ENCODE results near the gene TK1.

The TK1 gene

GRCh38 chr17:78226055-78226758 is 39.4 kb upstream of the TK1 start:
- Mint-ChIP-seq H3K4me3 (no peak overlapping the region), H3K4me1 (ENCODE audit: low read depth) (peaks cover 6% of the 10 kb centered on the region), H3K36me3 (ENCODE audit: low read depth) (peaks cover 21% of the 10 kb centered on the region), H3K27me3 (ENCODE audit: low read depth) (peaks cover 27% of the 10 kb centered on the region), H3K9me3 (no peaks in the 10 kb centered on the region), H3K27ac (no peak overlapping the region)

DNA sequence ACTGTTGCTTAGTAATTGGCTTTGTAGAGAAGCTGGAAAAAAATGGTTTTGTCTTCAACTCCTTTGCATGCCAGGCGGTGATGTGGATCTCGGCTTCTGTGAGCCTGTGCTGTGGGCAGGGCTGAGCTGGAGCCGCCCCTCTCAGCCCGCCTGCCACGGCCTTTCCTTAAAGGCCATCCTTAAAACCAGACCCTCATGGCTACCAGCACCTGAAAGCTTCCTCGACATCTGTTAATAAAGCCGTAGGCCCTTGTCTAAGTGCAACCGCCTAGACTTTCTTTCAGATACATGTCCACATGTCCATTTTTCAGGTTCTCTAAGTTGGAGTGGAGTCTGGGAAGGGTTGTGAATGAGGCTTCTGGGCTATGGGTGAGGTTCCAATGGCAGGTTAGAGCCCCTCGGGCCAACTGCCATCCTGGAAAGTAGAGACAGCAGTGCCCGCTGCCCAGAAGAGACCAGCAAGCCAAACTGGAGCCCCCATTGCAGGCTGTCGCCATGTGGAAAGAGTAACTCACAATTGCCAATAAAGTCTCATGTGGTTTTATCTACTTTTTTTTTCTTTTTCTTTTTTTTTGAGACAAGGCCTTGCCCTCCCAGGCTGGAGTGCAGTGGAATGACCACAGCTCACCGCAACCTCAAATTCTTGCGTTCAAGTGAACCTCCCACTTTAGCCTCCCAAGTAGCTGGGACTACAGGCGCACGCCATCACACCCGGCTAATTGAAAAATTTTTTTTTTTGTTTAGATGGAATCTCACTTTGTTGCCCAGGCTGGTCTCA is 38.4 kb upstream of the TK1 start:
- Mint-ChIP-seq H3K4me1 (ENCODE audit: low read depth) (peaks cover 6% of the 10 kb centered on the region), H3K27me3 (ENCODE audit: low read depth) (peaks cover 18% of the 10 kb centered on the region), H3K9me3 (no peaks in the 10 kb centered on the region), H3K27ac (no peak overlapping the region), H3K4me3 (no peak overlapping the region), H3K36me3 (ENCODE audit: low read depth) (peaks cover 24% of the 10 kb centered on the region)

GRCh38 chr17:78224231-78225087 is 37.6 kb upstream of the TK1 start:
- Mint-ChIP-seq H3K4me1 (ENCODE audit: low read depth) (peaks cover 6% of the 10 kb centered on the region), H3K27ac (no peak overlapping the region), H3K27me3 (ENCODE audit: low read depth) (peaks cover 12% of the 10 kb centered on the region), H3K36me3 (ENCODE audit: low read depth) (peaks cover 28% of the 10 kb centered on the region), H3K9me3 (no peaks in the 10 kb centered on the region), H3K4me3 (no peak overlapping the region)

- no peak overlapping the region for H3K27ac Mint-ChIP-seq
- peaks cover 10% of the 10 kb centered on the region for H3K27me3 Mint-ChIP-seq (ENCODE audit: low read depth)
- H3K4me3 Mint-ChIP-seq, result no peak overlapping the region
- peaks cover 33% of the 10 kb centered on the region for H3K36me3 Mint-ChIP-seq (ENCODE audit: low read depth)
- peaks cover 8% of the 10 kb centered on the region for H3K4me1 Mint-ChIP-seq (ENCODE audit: low read depth)
- H3K9me3 Mint-ChIP-seq, result no peaks in the 10 kb centered on the region
Observed at GRCh38 chr17:78223765-78224164, 36.9 kb upstream of the TK1 start.

DNA sequence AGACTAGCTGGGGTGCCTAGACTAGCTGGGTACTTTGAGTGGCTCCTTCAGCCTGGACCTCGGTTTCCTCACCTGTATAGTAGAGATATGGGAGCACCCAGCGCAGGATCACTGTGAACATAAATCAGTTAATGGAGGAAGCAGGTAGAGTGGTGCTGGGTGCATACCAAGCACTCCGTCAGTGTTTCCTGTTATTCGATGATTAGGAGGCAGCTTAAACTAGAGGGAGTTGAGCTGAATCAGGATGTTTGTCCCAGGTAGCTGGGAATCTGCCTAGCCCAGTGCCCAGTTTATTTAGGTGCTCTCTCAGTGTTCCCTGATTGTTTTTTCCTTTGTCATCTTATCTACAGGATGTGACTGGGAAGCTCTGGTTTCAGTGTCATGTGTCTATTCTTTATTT is 36.2 kb upstream of the TK1 start:
- peaks cover 5% of the 10 kb centered on the region for H3K27me3 Mint-ChIP-seq (ENCODE audit: low read depth)
- no peak overlapping the region for H3K4me3 Mint-ChIP-seq
- no peaks in the 10 kb centered on the region for H3K9me3 Mint-ChIP-seq
- H3K4me1 Mint-ChIP-seq (ENCODE audit: low read depth), result peaks cover 8% of the 10 kb centered on the region
- H3K27ac Mint-ChIP-seq, result no peak overlapping the region
- H3K36me3 Mint-ChIP-seq (ENCODE audit: low read depth), result peaks cover 36% of the 10 kb centered on the region

- Mint-ChIP-seq H3K27me3 (ENCODE audit: low read depth) (no peaks in the 10 kb centered on the region), H3K27ac (no peak overlapping the region), H3K9me3 (no peaks in the 10 kb centered on the region), H3K36me3 (ENCODE audit: low read depth) (peaks cover 41% of the 10 kb centered on the region), H3K4me1 (ENCODE audit: low read depth) (peaks cover 16% of the 10 kb centered on the region), H3K4me3 (no peak overlapping the region)
Observed at GRCh38 chr17:78219396-78220150, 32.7 kb upstream of the TK1 start.

DNA sequence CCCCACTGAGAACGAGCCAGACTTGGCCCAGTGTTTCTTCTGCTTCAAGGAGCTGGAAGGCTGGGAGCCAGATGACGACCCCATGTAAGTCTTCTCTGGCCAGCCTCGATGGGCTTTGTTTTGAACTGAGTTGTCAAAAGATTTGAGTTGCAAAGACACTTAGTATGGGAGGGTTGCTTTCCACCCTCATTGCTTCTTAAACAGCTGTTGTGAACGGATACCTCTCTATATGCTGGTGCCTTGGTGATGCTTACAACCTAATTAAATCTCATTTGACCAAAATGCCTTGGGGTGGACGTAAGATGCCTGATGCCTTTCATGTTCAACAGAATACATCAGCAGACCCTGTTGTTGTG is 27.8 kb upstream of the TK1 start:
- peak overlapping the region; percentile 92 for H3K27ac Mint-ChIP-seq
- H3K4me1 Mint-ChIP-seq (ENCODE audit: low read depth), result peaks cover 17% of the 10 kb centered on the region
- H3K9me3 Mint-ChIP-seq, result no peaks in the 10 kb centered on the region
- peaks cover 20% of the 10 kb centered on the region for H3K36me3 Mint-ChIP-seq (ENCODE audit: low read depth)
- H3K27me3 Mint-ChIP-seq (ENCODE audit: low read depth), result no peaks in the 10 kb centered on the region
- peak overlapping the region; percentile 94 for H3K4me3 Mint-ChIP-seq

DNA sequence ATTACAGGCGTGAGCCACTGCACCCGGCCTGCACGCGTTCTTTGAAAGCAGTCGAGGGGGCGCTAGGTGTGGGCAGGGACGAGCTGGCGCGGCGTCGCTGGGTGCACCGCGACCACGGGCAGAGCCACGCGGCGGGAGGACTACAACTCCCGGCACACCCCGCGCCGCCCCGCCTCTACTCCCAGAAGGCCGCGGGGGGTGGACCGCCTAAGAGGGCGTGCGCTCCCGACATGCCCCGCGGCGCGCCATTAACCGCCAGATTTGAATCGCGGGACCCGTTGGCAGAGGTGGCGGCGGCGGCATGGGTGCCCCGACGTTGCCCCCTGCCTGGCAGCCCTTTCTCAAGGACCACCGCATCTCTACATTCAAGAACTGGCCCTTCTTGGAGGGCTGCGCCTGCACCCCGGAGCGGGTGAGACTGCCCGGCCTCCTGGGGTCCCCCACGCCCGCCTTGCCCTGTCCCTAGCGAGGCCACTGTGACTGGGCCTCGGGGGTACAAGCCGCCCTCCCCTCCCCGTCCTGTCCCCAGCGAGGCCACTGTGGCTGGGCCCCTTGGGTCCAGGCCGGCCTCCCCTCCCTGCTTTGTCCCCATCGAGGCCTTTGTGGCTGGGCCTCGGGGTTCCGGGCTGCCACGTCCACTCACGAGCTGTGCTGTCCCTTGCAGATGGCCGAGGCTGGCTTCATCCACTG is 27.3 kb upstream of the TK1 start, which contains the start of gene BIRC5:
Gene BIRC5, plus strand, starts transcription at position 238 of the 690 bp plus-strand sequence. Its CDS starts 64 bp downstream, at position 302.
- Mint-ChIP-seq H3K27ac (peak within 1 kb of the TSS; percentile 92), H3K4me1 (ENCODE audit: low read depth) (peaks cover 15% of the 10 kb centered on the region), H3K36me3 (ENCODE audit: low read depth) (peaks cover 16% of the 10 kb centered on the region), H3K4me3 (peak within 1 kb of the TSS; percentile 94), H3K27me3 (ENCODE audit: low read depth) (no peaks in the 10 kb centered on the region), H3K9me3 (no peaks in the 10 kb centered on the region)

DNA sequence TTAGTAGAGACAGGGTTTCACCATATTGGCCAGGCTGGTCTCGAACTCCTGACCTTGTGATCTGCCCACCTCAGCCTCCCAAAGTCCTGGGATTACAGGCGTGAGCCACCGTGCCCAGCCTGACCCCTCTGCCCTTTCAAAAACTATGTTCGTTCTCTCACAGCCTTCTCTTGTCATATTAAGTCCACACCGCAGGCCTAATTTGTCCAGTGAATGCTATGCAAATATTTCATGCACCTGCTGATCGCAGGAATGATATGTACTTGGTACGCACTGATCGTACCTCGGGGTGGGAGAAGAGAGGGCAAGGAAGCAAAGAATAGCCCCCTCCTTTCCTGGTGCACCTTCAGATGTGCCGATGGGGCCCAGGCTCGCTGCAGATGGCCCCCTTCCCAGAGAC is 24.2 kb upstream of the TK1 start:
- peaks cover 10% of the 10 kb centered on the region for H3K4me1 Mint-ChIP-seq (ENCODE audit: low read depth)

DNA sequence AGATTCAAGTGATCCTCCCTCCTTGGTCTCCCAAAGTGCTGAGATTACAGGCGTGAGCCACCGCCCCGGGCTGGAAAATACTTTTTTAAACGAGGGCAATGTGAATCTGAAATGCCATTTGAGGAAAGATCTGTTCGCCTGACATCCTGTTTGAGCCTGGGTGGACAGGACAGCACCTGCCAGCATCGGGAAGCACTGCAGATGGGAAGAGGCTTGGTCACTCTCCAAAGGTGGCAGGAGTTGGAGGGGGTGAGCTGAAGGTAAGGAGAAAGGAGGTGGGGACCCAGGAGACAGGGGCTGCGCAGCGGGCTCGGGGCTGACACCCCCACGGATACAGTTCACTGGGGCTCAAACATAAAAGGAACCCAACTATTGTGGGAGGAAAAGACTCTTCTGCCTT is 23.3 kb upstream of the TK1 start:
- no peaks in the 10 kb centered on the region for H3K9me3 Mint-ChIP-seq
- H3K36me3 Mint-ChIP-seq (ENCODE audit: low read depth), result no peaks in the 10 kb centered on the region
- H3K4me1 Mint-ChIP-seq (ENCODE audit: low read depth), result peaks cover 5% of the 10 kb centered on the region
- H3K27me3 Mint-ChIP-seq (ENCODE audit: low read depth), result no peaks in the 10 kb centered on the region
- no peak overlapping the region for H3K27ac Mint-ChIP-seq
- H3K4me3 Mint-ChIP-seq, result no peak overlapping the region

More for the DNA sequence above, 24.2 kb upstream of the TK1 start:
- no peaks in the 10 kb centered on the region for H3K9me3 Mint-ChIP-seq
- no peak overlapping the region for H3K4me3 Mint-ChIP-seq
- no peaks in the 10 kb centered on the region for H3K27me3 Mint-ChIP-seq (ENCODE audit: low read depth)
- no peak overlapping the region for H3K27ac Mint-ChIP-seq
- H3K36me3 Mint-ChIP-seq (ENCODE audit: low read depth), result peaks cover 5% of the 10 kb centered on the region

- H3K4me3 Mint-ChIP-seq, result no peak overlapping the region
- peaks cover 3% of the 10 kb centered on the region for H3K36me3 Mint-ChIP-seq (ENCODE audit: low read depth)
- no peaks in the 10 kb centered on the region for H3K4me1 Mint-ChIP-seq (ENCODE audit: low read depth)
- H3K27ac Mint-ChIP-seq, result no peak overlapping the region
- no peaks in the 10 kb centered on the region for H3K9me3 Mint-ChIP-seq
- H3K27me3 Mint-ChIP-seq (ENCODE audit: low read depth), result no peaks in the 10 kb centered on the region
Observed at GRCh38 chr17:78208486-78208885, 21.6 kb upstream of the TK1 start.

DNA sequence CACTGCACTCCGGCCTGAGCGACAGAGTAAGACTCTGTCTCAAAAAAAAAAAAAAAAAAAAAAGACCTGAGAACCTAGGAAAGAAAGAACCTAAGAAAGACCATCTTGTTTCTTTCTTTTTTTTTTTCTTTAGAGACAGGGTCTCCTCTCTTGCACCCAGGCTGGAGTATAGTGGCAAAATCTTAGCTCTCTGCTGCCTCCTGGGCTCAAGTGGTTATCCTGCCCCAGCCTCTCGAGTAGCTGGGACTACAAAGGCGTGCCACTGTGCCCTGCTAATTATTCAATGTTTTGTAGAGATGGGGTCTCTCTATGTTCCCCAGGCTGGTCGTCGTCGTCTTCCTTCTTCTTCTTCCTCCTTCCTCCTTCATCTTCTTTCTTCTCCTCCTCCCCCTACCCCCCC is 19.4 kb upstream of the TK1 start:
- H3K27me3 Mint-ChIP-seq (ENCODE audit: low read depth), result no peaks in the 10 kb centered on the region
- H3K36me3 Mint-ChIP-seq (ENCODE audit: low read depth), result peaks cover 3% of the 10 kb centered on the region
- H3K27ac Mint-ChIP-seq, result no peak overlapping the region
- no peaks in the 10 kb centered on the region for H3K9me3 Mint-ChIP-seq
- no peaks in the 10 kb centered on the region for H3K4me1 Mint-ChIP-seq (ENCODE audit: low read depth)
- H3K4me3 Mint-ChIP-seq, result no peak overlapping the region

DNA sequence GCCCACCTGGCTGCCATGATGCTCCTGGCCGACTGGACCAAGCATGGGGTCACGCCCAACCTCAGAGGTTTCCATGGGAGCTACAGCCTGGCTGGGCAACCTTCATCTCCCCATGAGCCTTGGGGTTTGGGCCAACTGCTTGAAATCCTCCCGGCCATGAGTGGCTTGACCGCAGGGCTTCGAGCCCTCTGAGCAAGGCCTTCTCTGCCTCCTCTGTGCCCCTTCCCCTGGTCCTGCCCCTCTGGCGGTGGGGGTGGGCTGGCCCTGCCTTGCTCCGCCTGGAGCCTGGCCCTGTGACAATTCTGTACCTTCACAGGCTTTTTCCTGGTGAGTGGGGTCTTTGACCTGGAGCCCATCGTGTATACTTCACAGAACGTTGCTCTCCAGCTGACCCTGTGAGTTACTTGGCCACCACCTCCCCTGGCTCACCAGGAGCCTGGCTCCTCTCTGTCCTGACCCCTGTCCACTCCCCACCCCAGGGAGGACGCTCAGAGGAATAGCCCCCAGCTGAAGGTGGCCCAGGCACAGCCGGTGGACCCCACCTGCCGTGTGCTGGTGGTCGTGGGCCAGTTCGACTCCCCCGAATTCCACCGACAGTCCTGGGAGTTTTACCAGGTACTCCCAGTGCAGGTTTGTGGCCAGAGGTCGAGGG is 18.4 kb upstream of the TK1 start:
- H3K36me3 Mint-ChIP-seq (ENCODE audit: low read depth), result peaks cover 3% of the 10 kb centered on the region
- no peaks in the 10 kb centered on the region for H3K4me1 Mint-ChIP-seq (ENCODE audit: low read depth)
- no peak overlapping the region for H3K4me3 Mint-ChIP-seq
- no peaks in the 10 kb centered on the region for H3K27me3 Mint-ChIP-seq (ENCODE audit: low read depth)
- H3K27ac Mint-ChIP-seq, result no peak overlapping the region
- H3K9me3 Mint-ChIP-seq, result no peaks in the 10 kb centered on the region
